ENCODE data around the gene DAP.

The DAP gene

DNA sequence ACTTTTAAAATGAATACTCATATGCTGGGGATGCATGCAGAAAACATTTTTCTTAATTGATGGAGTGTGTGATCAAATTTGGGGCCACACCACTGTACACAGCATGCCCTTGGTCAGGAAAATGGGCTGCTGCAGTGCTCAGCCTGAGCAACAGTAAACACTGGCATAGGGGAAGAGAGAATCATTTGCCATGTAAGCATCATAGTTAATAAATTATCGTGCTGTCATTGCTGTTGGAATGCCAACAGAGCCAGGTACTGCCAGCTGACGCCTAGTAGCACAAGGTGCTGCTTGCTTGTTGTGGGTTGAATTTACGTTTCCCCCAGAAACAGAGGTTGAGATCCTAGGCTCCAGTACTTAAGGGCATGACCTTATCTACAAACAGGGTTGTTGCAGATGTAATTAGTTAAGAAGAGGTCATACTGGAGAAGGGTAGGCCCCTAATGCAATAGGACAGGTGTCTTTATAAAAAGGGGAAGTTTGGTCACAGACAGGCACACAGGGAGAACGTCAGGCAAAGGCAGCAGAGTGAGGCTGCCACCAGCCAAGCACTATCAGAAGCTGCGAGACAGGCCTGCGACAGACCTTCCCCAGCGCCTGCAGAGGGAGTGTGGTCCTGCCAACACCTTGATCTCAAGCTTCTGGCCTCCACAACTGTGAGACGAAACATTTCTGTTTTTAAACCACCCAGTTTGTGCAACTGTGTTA is 25.3 kb downstream of the DAP start:
- H3K36me3 ChIP-seq (ENCODE audit: control insufficient read depth, insufficient read depth, low read length) = no peaks in the 10 kb centered on the region

DNA sequence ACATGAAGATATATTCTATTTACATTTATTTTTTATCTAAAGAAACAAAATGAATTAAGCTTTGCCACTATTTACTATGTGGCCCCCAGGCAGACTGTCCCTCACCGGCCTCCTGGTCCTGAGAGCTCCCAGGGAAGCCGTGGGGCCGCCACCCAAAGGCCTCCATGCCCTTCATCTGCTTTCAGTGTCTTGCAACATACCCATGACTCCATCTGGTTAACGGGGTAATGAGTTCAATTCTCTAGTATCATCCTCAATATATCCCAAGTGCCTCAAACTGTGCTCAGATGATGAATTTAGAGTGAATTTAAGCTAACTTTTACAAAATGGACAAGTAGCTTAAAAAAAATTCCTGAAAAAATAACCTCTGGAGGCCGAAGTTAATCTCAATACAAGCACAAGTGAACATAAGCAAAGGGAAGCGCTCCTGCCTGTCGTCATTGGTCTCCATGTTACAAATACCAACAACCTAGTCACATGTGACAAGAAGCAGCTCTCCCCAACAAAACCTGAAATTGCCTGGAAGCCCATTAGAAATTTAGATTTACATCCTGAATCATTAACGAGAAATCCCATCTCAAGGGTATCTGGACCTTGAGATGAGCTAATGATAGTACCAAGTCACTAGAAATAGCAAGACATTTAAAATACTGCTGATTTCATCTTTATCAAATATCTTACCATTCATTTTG is 26.1 kb downstream of the DAP start:
- no peak overlapping the region for H3K9ac ChIP-seq (ENCODE audit: low read length)
- H3K79me2 ChIP-seq (ENCODE audit: control insufficient read depth, insufficient read depth, low read length) = no peaks in the 10 kb centered on the region
- no peaks in the 10 kb centered on the region for H3K36me3 ChIP-seq (ENCODE audit: control insufficient read depth, insufficient read depth, low read length)
- H3K23ac ChIP-seq (ENCODE audit: low read length) = no peak overlapping the region
- no CpG with 5 or more reads among the region's 8 CpGs for WGBS (ENCODE audit: extremely low coverage, insufficient coverage, low lambda C conversion rate)
- H3K4me1 ChIP-seq (ENCODE audit: control insufficient read depth, low read depth, low read length) = no peaks in the 10 kb centered on the region
- no peak overlapping the region for H4K5ac ChIP-seq (ENCODE audit: low read length)
- H2BK15ac ChIP-seq (replicated peaks; ENCODE audit: low read depth) = no peak overlapping the region
- H3K4me3 ChIP-seq (ENCODE audit: low read length) = no peak overlapping the region
- H3K27ac ChIP-seq (ENCODE audit: low read depth, low read length) = no peak overlapping the region
- no peak overlapping the region for H3K4me2 ChIP-seq (ENCODE audit: low read length)
- no peak overlapping the region for H4K8ac ChIP-seq (ENCODE audit: low read depth, low read length)
- H2BK5ac ChIP-seq (ENCODE audit: low read length) = no peak overlapping the region
- H3K27me3 ChIP-seq (ENCODE audit: insufficient read depth, low read length, poor library complexity) = no peaks in the 10 kb centered on the region
- H2AK5ac ChIP-seq (ENCODE audit: low read length) = no peak overlapping the region
- H3K79me1 ChIP-seq (ENCODE audit: low read length) = no peaks in the 10 kb centered on the region
- H3K4ac ChIP-seq (ENCODE audit: low read depth, low read length) = no peak overlapping the region
- no peak overlapping the region for H3K56ac ChIP-seq (ENCODE audit: low read length)
- H3K18ac ChIP-seq (ENCODE audit: low read length) = no peak overlapping the region
- no peak for DNase-seq
- H2BK120ac ChIP-seq (ENCODE audit: low read depth, low read length) = no peak overlapping the region

More for the DNA sequence above, 25.3 kb downstream of the DAP start:
- H3K18ac ChIP-seq (ENCODE audit: low read length) = no peak overlapping the region
- DNase-seq = no peak
- H3K4me1 ChIP-seq (ENCODE audit: control insufficient read depth, low read depth, low read length) = no peaks in the 10 kb centered on the region
- no peak overlapping the region for H3K4ac ChIP-seq (ENCODE audit: low read depth, low read length)
- H3K79me1 ChIP-seq (ENCODE audit: low read length) = no peaks in the 10 kb centered on the region
- no peak overlapping the region for H3K9ac ChIP-seq (ENCODE audit: low read length)
- no peaks in the 10 kb centered on the region for H3K27me3 ChIP-seq (ENCODE audit: insufficient read depth, low read length, poor library complexity)
- no peaks in the 10 kb centered on the region for H3K79me2 ChIP-seq (ENCODE audit: control insufficient read depth, insufficient read depth, low read length)
- H3K23ac ChIP-seq (ENCODE audit: low read length) = no peak overlapping the region
- H2BK120ac ChIP-seq (ENCODE audit: low read depth, low read length) = no peak overlapping the region
- no peak overlapping the region for H3K4me3 ChIP-seq (ENCODE audit: low read length)
- no peak overlapping the region for H2BK5ac ChIP-seq (ENCODE audit: low read length)
- H2AK5ac ChIP-seq (ENCODE audit: low read length) = no peak overlapping the region
- WGBS (ENCODE audit: extremely low coverage, insufficient coverage, low lambda C conversion rate) = no CpG with 5 or more reads among the region's 8 CpGs
- H3K4me2 ChIP-seq (ENCODE audit: low read length) = no peak overlapping the region
- H2BK15ac ChIP-seq (replicated peaks; ENCODE audit: low read depth) = no peak overlapping the region
- H4K5ac ChIP-seq (ENCODE audit: low read length) = no peak overlapping the region
- H3K27ac ChIP-seq (ENCODE audit: low read depth, low read length) = no peak overlapping the region
- H4K8ac ChIP-seq (ENCODE audit: low read depth, low read length) = no peak overlapping the region
- no peak overlapping the region for H3K56ac ChIP-seq (ENCODE audit: low read length)

DNA sequence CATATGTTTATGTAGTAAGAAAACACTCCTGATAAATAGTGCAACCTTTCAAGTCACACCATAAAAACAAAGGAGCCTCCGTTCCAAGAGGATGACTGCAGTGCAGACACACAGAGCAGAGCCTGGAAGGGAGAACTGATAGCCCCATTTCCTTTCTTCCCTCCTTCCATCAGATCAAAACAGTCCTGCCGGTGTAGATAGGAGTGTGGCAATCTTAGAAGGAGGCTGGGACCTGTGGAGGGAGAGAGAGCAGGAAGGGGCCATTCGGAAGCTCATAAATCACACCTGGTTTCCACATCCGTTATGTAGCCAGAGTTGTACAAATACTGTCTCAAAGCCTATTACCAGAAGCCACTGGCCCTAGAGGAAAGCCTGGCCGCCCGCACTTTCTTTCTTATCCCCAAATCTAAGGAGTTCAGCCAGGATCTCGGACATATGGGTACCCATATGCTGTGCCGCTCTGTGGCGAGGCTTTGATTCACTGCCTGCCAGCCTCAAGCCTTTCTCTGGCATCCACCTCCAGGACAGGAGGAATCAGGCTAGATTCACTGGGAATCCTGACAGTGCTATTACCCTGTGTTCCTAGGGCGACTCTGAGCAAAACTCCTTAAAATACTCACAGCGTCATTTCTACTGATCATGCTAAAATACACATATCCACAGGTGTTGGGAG is 26.9 kb downstream of the DAP start:
- Histone ChIP-seq H4K8ac (ENCODE audit: low read depth, low read length) (no peak overlapping the region), H2BK15ac (replicated peaks; ENCODE audit: low read depth) (no peak overlapping the region), H3K4me2 (ENCODE audit: low read length) (no peak overlapping the region), H3K4ac (ENCODE audit: low read depth, low read length) (no peak overlapping the region), H2AK5ac (ENCODE audit: low read length) (no peak overlapping the region), H2BK5ac (ENCODE audit: low read length) (no peak overlapping the region), H3K27me3 (ENCODE audit: insufficient read depth, low read length, poor library complexity) (no peaks in the 10 kb centered on the region), H3K36me3 (ENCODE audit: control insufficient read depth, insufficient read depth, low read length) (no peaks in the 10 kb centered on the region), H3K4me3 (ENCODE audit: low read length) (no peak overlapping the region), H3K4me1 (ENCODE audit: control insufficient read depth, low read depth, low read length) (no peaks in the 10 kb centered on the region), H4K5ac (ENCODE audit: low read length) (no peak overlapping the region), H3K23ac (ENCODE audit: low read length) (no peak overlapping the region), H3K79me1 (ENCODE audit: low read length) (no peaks in the 10 kb centered on the region), H3K56ac (ENCODE audit: low read length) (no peak overlapping the region), H3K79me2 (ENCODE audit: control insufficient read depth, insufficient read depth, low read length) (no peaks in the 10 kb centered on the region), H3K27ac (ENCODE audit: low read depth, low read length) (no peak overlapping the region), H3K18ac (ENCODE audit: low read length) (no peak overlapping the region), H2BK120ac (ENCODE audit: low read depth, low read length) (no peak overlapping the region), H3K9ac (ENCODE audit: low read length) (no peak overlapping the region)
- WGBS (ENCODE audit: extremely low coverage, insufficient coverage, low lambda C conversion rate) = no CpG with 5 or more reads among the region's 11 CpGs
- DNase-seq = no peak

DNA sequence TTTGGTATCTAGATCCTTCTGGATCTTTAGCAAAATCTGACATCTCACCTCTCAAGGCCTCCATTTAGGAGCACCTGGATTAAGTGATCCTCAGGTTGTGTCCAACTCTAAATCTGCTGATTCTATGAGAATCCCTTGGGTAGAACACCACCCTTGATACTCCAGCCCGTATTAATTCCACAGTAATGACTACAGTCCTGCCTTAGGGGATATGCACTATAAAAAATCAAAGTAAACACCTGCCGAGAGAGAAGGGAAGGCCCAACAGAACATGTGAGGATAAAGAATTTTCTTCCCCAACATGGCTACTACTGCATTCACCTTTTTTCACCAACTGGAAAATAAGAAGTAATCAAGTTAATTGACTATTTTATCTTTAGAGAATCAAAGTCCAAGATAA is 27.6 kb downstream of the DAP start:
- H3K56ac ChIP-seq (ENCODE audit: low read length) = no peak overlapping the region
- H3K36me3 ChIP-seq (ENCODE audit: control insufficient read depth, insufficient read depth, low read length) = no peaks in the 10 kb centered on the region
- H3K4me1 ChIP-seq (ENCODE audit: control insufficient read depth, low read depth, low read length) = no peaks in the 10 kb centered on the region
- no peak overlapping the region for H2BK5ac ChIP-seq (ENCODE audit: low read length)
- no peak overlapping the region for H2BK120ac ChIP-seq (ENCODE audit: low read depth, low read length)
- no peak overlapping the region for H2AK5ac ChIP-seq (ENCODE audit: low read length)
- H3K4ac ChIP-seq (ENCODE audit: low read depth, low read length) = no peak overlapping the region
- no peak overlapping the region for H3K4me3 ChIP-seq (ENCODE audit: low read length)
- H2BK15ac ChIP-seq (replicated peaks; ENCODE audit: low read depth) = no peak overlapping the region
- WGBS (ENCODE audit: extremely low coverage, insufficient coverage, low lambda C conversion rate) = no CpG with 5 or more reads among the region's 2 CpGs
- no peak overlapping the region for H3K9ac ChIP-seq (ENCODE audit: low read length)
- H3K27me3 ChIP-seq (ENCODE audit: insufficient read depth, low read length, poor library complexity) = no peaks in the 10 kb centered on the region
- no peak overlapping the region for H3K18ac ChIP-seq (ENCODE audit: low read length)
- no peak overlapping the region for H3K23ac ChIP-seq (ENCODE audit: low read length)
- H3K79me2 ChIP-seq (ENCODE audit: control insufficient read depth, insufficient read depth, low read length) = no peaks in the 10 kb centered on the region
- H3K79me1 ChIP-seq (ENCODE audit: low read length) = no peaks in the 10 kb centered on the region
- H3K4me2 ChIP-seq (ENCODE audit: low read length) = no peak overlapping the region
- no peak overlapping the region for H4K5ac ChIP-seq (ENCODE audit: low read length)
- no peak overlapping the region for H3K27ac ChIP-seq (ENCODE audit: low read depth, low read length)
- H4K8ac ChIP-seq (ENCODE audit: low read depth, low read length) = no peak overlapping the region
- DNase-seq = no peak

DNA sequence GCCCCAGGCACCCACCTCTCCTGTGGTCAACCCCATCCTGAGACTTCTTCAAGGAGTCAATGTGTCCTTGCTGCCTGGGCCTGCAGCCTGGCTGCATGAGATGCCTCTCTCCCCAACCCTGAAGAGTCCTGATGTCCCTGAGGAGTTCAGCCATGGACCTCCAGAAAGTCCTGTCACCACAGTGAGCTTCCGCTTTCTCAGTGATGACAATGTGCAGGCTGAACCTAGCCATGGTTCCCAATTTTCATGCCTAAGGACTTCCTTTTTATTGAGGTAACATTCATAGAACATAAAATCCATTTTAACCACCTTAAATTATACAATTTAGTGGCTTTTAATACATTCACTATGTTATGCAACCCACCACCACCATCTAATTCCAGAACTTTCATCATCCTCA is 29.1 kb downstream of the DAP start:
- Histone ChIP-seq H3K4me2 (ENCODE audit: low read length) (no peak overlapping the region), H2BK5ac (ENCODE audit: low read length) (no peak overlapping the region), H3K4me1 (ENCODE audit: control insufficient read depth, low read depth, low read length) (no peaks in the 10 kb centered on the region), H3K4ac (ENCODE audit: low read depth, low read length) (no peak overlapping the region), H4K5ac (ENCODE audit: low read length) (no peak overlapping the region), H2BK120ac (ENCODE audit: low read depth, low read length) (no peak overlapping the region), H3K79me1 (ENCODE audit: low read length) (no peaks in the 10 kb centered on the region), H3K27ac (ENCODE audit: low read depth, low read length) (no peak overlapping the region), H3K27me3 (ENCODE audit: insufficient read depth, low read length, poor library complexity) (no peaks in the 10 kb centered on the region), H3K9ac (ENCODE audit: low read length) (no peak overlapping the region), H2AK5ac (ENCODE audit: low read length) (no peak overlapping the region), H3K4me3 (ENCODE audit: low read length) (no peak overlapping the region), H4K8ac (ENCODE audit: low read depth, low read length) (no peak overlapping the region), H3K79me2 (ENCODE audit: control insufficient read depth, insufficient read depth, low read length) (no peaks in the 10 kb centered on the region), H3K56ac (ENCODE audit: low read length) (no peak overlapping the region), H3K23ac (ENCODE audit: low read length) (peak overlapping the region; percentile 17), H3K36me3 (ENCODE audit: control insufficient read depth, insufficient read depth, low read length) (no peaks in the 10 kb centered on the region), H3K18ac (ENCODE audit: low read length) (no peak overlapping the region), H2BK15ac (replicated peaks; ENCODE audit: low read depth) (no peak overlapping the region)
- no CpG with 5 or more reads among the region's 1 CpG for WGBS (ENCODE audit: extremely low coverage, insufficient coverage, low lambda C conversion rate)
- DNase-seq = no peak

Measured in mesendoderm (in vitro differentiated cells).